Inflammatory macrophage treated with lipopolysaccharide for 4 hours (primary cell): ENCODE data around the gene RHOJ.
"Not testable (repeated sequence)": the region's sequence is repeated elsewhere in the genome, so short reads cannot be mapped to it uniquely, and the experiment has no call there.

Experiments used
- DNase-seq: peaks from one replicate; pipeline ENCODE4 v3.0.0-alpha.2; 2020

The RHOJ gene

GRCh38 chr14:63301891-63302534, 97.8 kb downstream of the RHOJ start:
- no peak for DNase-seq

GRCh38 chr14:63304429-63304828, 100.2 kb downstream of the RHOJ start:
- not testable (repeated sequence) for DNase-seq

- DNase-seq = no peak
These were observed 104.6 kb downstream of the RHOJ start for GRCh38 chr14:63308723-63309317.

- DNase-seq = no peak
These were observed 114.6 kb downstream of the RHOJ start, which contains the start of gene GPHB5 for GRCh38 chr14:63318835-63319234. TSS of gene GPHB5 (minus strand) at chr14:63318935. CDS start at chr14:63317849, 1,086 bp downstream.

GRCh38 chr14:63322472-63322871, 118.2 kb downstream of the RHOJ start:
- DNase-seq = no peak

GRCh38 chr14:63322897-63323573, 118.8 kb downstream of the RHOJ start:
- DNase-seq = no peak

- DNase-seq = no peak
These were observed 122.6 kb downstream of the RHOJ start for GRCh38 chr14:63326840-63327239.

GRCh38 chr14:63328787-63329737, 124.8 kb downstream of the RHOJ start:
- no peak for DNase-seq

GRCh38 chr14:63342371-63342770, 138.1 kb downstream of the RHOJ start:
- DNase-seq = no peak
